GM18951 (cell line): Measurements from ENCODE around the gene PDF.
"Not testable (repeated sequence)": the region's sequence is repeated elsewhere in the genome, so short reads cannot be mapped to it uniquely, and the experiment has no call there.

Experiments used
- POLR2A ChIP-seq: IDR thresholded peaks from 4 replicates; pipeline ENCODE4 v1.6.1; 2011; ENCODE audit warnings: mild to moderate bottlenecking; ENCODE audit not compliant: insufficient read length, insufficient read depth; ENCODE audit errors: extremely low read depth
- in situ Hi-C: fragments of 300-500 bp; cut with MboI; formaldehyde crosslinking; loops from one replicate; pipeline ENCODE4 v1.12.0; 2022; ENCODE audit warnings: low sequenced_read_pairs, mixed read lengths, inconsistent platforms; ENCODE audit not compliant: unreplicated experiment

PDF gene

DNA sequence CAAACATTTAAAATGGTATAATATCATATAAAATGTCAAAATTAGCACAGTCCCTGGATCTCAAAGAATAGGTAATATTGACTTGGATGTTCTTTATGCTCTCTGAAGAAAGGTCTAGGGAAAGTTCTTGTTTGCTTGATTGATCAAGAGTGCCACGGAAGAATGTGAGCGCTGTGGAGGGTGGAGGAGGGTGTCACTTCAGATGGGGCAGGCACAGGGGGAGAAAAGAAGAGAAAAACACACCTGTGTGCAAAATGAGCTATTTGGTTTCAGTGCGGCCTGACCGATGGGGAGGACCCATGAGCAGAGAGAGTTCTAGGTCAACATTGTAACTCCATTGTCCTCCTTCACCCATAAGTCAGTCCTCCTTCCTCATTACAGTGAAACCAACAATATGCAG is 28.1 kb downstream of the PDF start:
- TF ChIP-seq POLR2A, result no peak
- in situ Hi-C loops, result loop anchor here (10.0 kb wide), 1 partner anchor 148 kb away; no protein-coding TSS in a partner anchor

DNA sequence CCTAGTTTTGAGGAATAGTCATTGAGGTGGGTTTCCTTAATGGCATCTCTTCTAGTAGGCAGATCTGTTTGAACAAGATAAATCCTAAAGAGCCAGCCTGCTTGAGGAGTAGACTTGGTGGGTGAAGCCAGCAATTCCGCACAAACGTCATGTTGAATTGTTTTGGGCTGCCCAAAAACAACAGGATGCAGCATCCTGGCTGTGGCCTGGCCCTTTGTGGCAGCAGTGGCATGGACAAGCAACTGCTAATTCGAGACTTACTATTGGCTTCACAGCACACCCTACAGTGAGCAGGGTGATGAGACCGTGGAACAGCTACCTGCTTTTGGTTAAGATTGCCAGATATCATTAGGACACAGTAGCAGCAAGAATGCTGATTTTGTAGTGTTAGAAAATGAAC is 28.5 kb downstream of the PDF start:
- in situ Hi-C loops, result loop anchor here (10.0 kb wide), 1 partner anchor 147 kb away; no protein-coding TSS in a partner anchor
- TF ChIP-seq POLR2A, result no peak

DNA sequence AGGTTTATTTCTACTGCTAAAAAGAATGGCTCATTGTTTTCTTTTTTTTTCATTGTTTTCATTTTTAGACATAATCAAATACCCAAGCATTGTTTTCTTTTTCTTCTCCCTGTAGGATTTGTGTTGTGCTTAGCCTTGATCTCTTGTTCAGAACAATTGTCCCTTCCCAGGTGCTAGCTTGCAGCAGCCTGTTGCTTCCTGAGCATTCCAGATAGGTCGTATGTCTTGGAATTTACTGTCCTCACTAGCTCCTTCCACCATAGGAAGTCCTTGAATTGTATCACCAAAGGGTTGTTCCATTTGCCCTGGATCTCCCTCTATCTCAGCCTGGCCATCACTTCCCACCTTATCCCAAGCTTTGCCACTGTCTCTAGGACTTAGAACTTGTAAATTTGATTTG is 29.2 kb downstream of the PDF start:
- no peak for TF ChIP-seq POLR2A
- in situ Hi-C loops, result loop anchor here (10.0 kb wide), 1 partner anchor 146 kb away; no protein-coding TSS in a partner anchor

DNA sequence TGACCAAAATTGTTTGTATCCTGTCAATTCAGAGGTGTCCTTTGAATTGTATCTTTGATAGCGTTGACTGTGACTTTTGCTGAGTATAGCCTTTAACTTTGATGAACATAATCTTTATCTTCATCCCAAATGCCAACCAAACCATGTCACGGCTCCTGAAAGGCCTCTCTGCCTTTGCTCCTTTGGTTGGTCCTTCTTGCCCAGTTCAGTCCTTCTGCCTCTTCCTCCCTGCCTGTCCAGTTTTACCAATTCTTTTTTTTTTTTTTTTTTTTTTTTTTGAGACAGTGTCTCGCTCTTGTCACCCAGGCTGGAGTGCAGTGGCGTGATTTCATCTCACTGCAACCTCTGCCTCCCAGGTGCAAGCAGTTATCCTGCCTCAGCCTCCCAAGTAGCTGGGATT is 32.1 kb downstream of the PDF start:
- in situ Hi-C loops, result no loop called here
- TF ChIP-seq POLR2A, result no peak

DNA sequence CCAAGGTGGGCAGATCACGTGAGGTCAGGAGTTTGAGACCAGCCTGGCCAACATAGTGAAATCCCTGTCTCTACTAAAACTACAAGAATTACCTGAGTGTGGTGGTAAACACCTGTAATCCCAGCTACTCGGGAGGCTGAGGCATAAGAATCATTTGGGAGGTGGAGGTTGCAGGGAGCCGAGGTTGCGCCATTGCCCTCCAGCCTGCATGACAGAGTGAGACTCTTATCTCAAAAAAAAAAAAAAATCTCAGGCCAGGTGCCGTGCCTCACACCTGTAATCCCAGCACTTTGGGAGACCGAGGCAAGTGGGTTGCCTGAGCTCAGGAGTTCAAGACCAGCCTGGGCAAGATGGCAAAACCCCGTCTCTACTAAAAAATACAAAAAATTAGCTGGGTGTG is 33.6 kb downstream of the PDF start:
- in situ Hi-C loops, result not testable (repeated sequence)

DNA sequence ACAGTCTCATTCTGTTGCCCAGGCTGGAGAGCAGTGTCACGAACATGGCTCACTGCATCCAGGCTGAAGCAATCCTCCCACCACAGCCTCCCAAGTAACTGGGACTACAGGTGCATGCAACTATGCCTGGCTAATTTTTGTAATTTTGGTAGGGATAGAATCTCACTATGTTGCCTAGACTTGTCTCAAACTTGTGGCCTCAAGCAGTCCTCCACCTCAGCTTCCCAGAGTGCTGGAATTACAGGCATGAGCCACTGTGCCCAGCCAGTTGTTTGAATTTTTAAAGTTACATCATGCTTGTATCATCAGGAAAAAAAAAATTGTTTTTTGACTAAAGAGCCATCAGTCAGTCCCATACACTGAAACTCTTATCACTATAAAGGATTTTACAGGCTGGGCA is 36.3 kb downstream of the PDF start:
- in situ Hi-C loops, result no loop called here
- TF ChIP-seq POLR2A, result no peak

DNA sequence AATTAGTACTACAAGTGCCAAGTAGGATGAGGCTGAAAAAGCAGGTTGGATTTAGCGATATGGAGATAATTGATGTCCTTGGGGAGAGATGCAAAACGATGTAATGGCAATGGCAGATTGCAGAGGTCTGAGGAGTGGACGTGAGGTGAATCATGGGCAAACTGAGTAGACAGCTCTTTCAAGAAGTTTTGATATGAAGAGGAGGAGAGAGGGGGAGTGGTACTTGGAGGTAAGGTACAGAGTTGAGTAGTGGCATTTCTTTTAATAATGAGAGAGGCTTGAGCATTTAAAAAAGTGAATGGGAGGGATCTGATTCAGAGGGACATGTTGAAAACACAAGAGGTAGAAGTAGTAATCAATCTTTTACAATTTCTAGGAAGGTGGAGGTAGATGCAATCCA is 37.0 kb downstream of the PDF start:
- in situ Hi-C loops, result no loop called here
- TF ChIP-seq POLR2A, result no peak

DNA sequence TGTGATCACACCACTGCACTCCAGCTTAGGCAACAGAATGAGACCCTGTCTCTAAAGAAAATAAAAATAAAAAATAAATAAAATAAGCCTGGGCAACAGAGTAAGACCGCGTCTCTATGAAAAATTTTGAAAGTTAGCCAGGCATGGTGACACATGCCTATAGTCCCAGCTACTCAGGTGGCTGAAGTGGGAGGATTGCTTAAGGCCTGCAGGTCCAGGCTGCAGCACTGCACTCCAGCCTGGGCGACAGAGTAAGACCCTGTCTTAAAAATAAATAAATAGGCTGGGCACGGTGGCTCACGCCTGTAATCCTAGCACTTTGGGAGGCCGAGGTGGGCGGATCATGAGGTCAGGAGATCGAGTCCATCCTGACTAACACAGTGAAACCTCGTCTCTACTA is 38.7 kb downstream of the PDF start:
- in situ Hi-C loops, result not testable (repeated sequence)

DNA sequence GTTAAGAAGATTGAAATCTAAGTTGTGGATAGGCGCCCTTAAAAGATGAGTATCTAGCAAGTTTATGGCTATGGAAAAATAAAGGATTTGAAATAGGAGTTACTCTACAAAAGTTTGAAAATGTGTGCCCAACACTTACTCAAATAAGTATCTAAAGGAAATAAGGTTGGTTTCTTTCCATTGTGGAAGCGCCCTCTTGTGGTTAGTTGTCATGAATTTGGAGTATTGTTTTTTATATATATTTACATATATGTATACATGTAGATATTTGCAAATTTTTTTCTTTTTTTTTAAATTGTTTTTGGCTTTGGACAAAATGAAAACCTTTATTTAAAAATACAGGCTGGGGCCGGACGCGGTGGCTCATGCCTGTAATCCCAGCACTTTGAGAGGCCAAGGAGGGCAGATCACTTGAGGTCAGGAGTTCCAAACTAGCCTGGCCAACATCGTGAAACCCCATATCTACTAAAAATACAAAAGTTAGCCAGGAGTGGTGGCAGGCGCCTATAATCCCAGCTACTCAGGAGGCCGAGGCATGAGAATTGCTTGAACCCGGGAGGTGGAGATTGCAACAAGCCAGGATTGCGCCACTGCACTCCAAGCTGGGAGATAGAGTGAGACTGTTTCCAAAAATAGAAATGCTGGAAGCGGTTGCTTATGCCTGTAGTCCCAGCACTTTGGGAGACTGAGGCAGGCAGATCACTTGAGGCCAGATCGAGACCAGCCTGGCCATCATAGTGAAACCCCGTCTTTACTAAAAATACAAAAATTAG is 43.3 kb downstream of the PDF start:
- no peak for TF ChIP-seq POLR2A
- in situ Hi-C loops, result loop anchor here (10.0 kb wide), 1 partner anchor 142 kb away; no protein-coding TSS in a partner anchor

DNA sequence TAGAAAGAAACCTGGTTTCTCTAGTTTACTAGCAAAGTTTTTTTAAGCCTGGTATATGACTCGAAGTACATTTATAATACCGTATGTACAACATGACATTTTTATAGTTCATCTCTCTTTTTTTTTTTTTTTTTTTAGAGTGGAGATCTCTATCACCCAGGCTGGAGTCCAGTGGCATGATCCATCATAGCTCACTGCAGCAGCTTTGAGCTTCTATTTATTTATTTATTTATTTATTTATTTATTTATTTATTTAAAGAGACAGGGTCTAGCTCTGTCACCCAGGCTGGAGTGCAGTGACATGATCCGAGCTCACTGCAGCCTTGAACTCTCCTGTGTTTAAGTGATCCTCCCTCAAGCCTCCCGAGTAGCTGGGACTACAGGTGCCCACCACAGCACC is 45.1 kb downstream of the PDF start:
- no peak for TF ChIP-seq POLR2A
- in situ Hi-C loops, result loop anchor here (10.0 kb wide), 1 partner anchor 140 kb away; no protein-coding TSS in a partner anchor

DNA sequence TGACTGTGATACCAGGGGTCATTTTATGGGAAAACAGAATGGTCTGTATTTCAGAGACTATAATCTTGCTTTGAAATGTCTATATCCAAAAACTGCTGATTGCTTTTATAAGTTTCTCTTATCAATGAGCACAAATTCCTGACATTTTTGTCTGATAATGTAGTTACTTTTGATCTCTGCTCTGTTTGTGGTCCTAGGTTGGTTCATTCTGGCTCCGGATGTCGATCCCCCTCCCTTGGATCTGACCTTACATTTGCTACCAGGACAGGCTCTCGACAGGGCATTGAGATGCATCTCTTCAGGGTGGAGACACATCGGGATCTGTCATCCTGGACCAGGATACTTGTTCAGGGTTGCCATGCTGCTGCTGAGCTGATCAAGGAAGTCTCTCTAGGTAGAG is 46.5 kb downstream of the PDF start:
- TF ChIP-seq POLR2A, result no peak
- in situ Hi-C loops, result loop anchor here (10.0 kb wide), 1 partner anchor 139 kb away; no protein-coding TSS in a partner anchor

DNA sequence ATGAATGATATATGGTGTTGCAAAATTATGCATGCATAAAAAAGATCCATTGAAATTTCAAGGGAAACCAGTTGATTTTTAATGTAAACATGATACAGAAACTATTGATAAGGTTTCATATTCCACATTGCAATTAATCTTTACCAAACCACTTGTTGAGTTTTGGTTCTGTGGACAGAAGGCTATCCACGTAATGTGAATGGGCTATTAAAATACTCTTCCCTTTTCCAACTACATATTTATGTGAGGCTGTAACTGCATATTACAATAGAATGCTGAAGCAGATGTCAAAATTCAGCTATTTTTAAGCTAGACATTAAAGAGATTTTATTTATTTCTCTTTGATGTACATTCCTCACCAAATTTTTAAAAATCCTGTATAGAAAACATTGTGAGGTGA is 53.0 kb downstream of the PDF start:
- in situ Hi-C loops, result no loop called here
- no peak for TF ChIP-seq POLR2A
